Fibroblast of lung (primary cell): ENCODE measurements around the gene NR3C2. TPM values are rescaled to one million over a fixed set of nuclear protein-coding genes. Genes with fewer than 3 reads are reported as not detected.

Experiments used
- DNase-seq, 2 donors: peaks; one replicate each; pipeline versions ENCODE4 v3.0.0 to v3.0.0-alpha.2; 2010; ENCODE audit warnings: low read depth in 2 of 2
- H2AFZ ChIP-seq: 2 replicates; pipeline ENCODE4 v1.5.1; 2012; ENCODE audit warnings: low read length, control low read depth, inconsistent platforms
- H3K27ac ChIP-seq: 2 replicates; pipeline ENCODE4 v1.5.1; 2011; ENCODE audit warnings: low read length, control low read depth; ENCODE audit not compliant: insufficient read depth
- H3K27me3 ChIP-seq: 2 replicates; pipeline ENCODE4 v1.5.1; 2011; ENCODE audit warnings: mild to moderate bottlenecking, low read length; ENCODE audit not compliant: control insufficient read depth, insufficient read depth
- H3K36me3 ChIP-seq: 2 replicates; pipeline ENCODE4 v1.5.1; 2011; ENCODE audit warnings: low read length; ENCODE audit not compliant: control insufficient read depth, insufficient read depth
- H3K4me1 ChIP-seq: 2 replicates; pipeline ENCODE4 v1.5.1; 2011; ENCODE audit warnings: low read length; ENCODE audit not compliant: control insufficient read depth, insufficient read depth; ENCODE audit errors: extremely low read depth
- H3K4me2 ChIP-seq: 2 replicates; pipeline ENCODE4 v1.5.1; 2011; ENCODE audit warnings: low read length, control low read depth; ENCODE audit not compliant: insufficient read depth; ENCODE audit errors: extremely low read depth
- H3K4me3 ChIP-seq, 4 experiments: fragments of 200-600 bp in 1 of 4; sonication (generic) in 1 of 4; replicated peaks in 1 of 4; 2 replicates each; pipeline ENCODE4 v1.5.1; 2011 to 2016; ENCODE audit warnings: low read length in 4 of 4, low read depth in 3 of 4, mild to moderate bottlenecking in 3 of 4, control low read depth in 2 of 4, inconsistent platforms in 1 of 4, mixed read lengths in 1 of 4; ENCODE audit not compliant: insufficient read depth in 1 of 4; ENCODE audit errors: control extremely low read depth in 1 of 4
- H3K79me2 ChIP-seq: 2 replicates; pipeline ENCODE4 v1.5.1; 2012; ENCODE audit warnings: mild to moderate bottlenecking, low read length, inconsistent platforms; ENCODE audit not compliant: control insufficient read depth, insufficient read depth
- H3K9ac ChIP-seq: 2 replicates; pipeline ENCODE4 v1.5.1; 2011; ENCODE audit warnings: mild to moderate bottlenecking, low read length, control low read depth; ENCODE audit not compliant: insufficient read depth
- H3K9me3 ChIP-seq: 2 replicates; pipeline ENCODE4 v1.5.1; 2012; ENCODE audit warnings: low read depth, low read length; ENCODE audit not compliant: control insufficient read depth, insufficient read depth
- H4K20me1 ChIP-seq: 2 replicates; pipeline ENCODE4 v1.5.1; 2011; ENCODE audit warnings: low read length; ENCODE audit not compliant: control insufficient read depth, insufficient read depth; ENCODE audit errors: extremely low read depth
- CTCF ChIP-seq, 2 donors: IDR thresholded peaks in 1 of 2; conservative IDR thresholded peaks in 1 of 2; 1 replicate in 1 of 2; 2 replicates in 1 of 2; pipeline ENCODE4 v1.5.1; 2011 to 2012; ENCODE audit warnings: low read length in 2 of 2, control low read depth in 1 of 2, inconsistent platforms in 1 of 2, low read depth in 1 of 2, mild to moderate bottlenecking in 1 of 2
- EZH2 ChIP-seq: IDR thresholded peaks from 2 replicates; pipeline ENCODE4 v1.5.1; 2012; ENCODE audit warnings: low read length, control low read depth, mild to moderate bottlenecking; ENCODE audit errors: missing control alignments
- polyA plus RNA-seq, 2 donors: library from polyadenylated mRNA; depleted of rRNA in 1 of 2; stranded (reverse) in 1 of 2; unstranded in 1 of 2; fragments of >200 nt; gene quantifications; 2 replicates each; pipeline ENCODE4 v1.2.1, GENCODE V29; 2011 to 2012; ENCODE audit warnings: missing spikeins in 1 of 2
- total RNA-seq: library from RNA; depleted of rRNA; stranded (reverse); fragments of >200 nt; gene quantifications from 2 replicates; pipeline ENCODE4 v1.2.1, GENCODE V29; 2014

The NR3C2 gene
- total and polyA plus RNA-seq, 2 donors (not counting 1 experiment from before 2014, with no cell fraction given), result 1.9 to 7.4 TPM

GRCh38 chr4:148041606-148042329 is 400.4 kb downstream of the NR3C2 start:
- Histone ChIP-seq H3K4me3 (no peak overlapping the region), H3K27me3 (no peaks in the 10 kb centered on the region), H3K9ac (no peak overlapping the region), H3K4me2 (no peak overlapping the region), H3K27ac (no peak overlapping the region), H2AFZ (no peak overlapping the region), H3K79me2 (no peaks in the 10 kb centered on the region), H3K36me3 (no peaks in the 10 kb centered on the region), H4K20me1 (no peaks in the 10 kb centered on the region), H3K4me1 (no peaks in the 10 kb centered on the region), H3K9me3 (no peaks in the 10 kb centered on the region)
- no peak for DNase-seq
- TF ChIP-seq CTCF (conservative IDR thresholded peaks at IDR 0.05 in 1 of 2, IDR thresholded peaks at IDR 0.05 in 1 of 2; ENCODE audit: low read depth in 1 of 2, low read length in 2 of 2), result no peak
- TF ChIP-seq EZH2, result no peak

GRCh38 chr4:148034813-148035212 is 407.4 kb downstream of the NR3C2 start:
- Histone ChIP-seq H3K4me2 (no peak overlapping the region), H3K27ac (no peak overlapping the region), H4K20me1 (no peaks in the 10 kb centered on the region), H3K9me3 (no peaks in the 10 kb centered on the region), H3K79me2 (no peaks in the 10 kb centered on the region), H2AFZ (no peak overlapping the region), H3K9ac (no peak overlapping the region), H3K36me3 (no peaks in the 10 kb centered on the region), H3K4me1 (no peaks in the 10 kb centered on the region), H3K27me3 (no peaks in the 10 kb centered on the region), H3K4me3 (no peak overlapping the region)
- DNase-seq, result no peak
- TF ChIP-seq CTCF (conservative IDR thresholded peaks at IDR 0.05 in 1 of 2, IDR thresholded peaks at IDR 0.05 in 1 of 2; ENCODE audit: low read depth in 1 of 2, low read length in 2 of 2) (no peak), EZH2 (no peak)

- H3K9ac ChIP-seq, result no peak overlapping the region
- no peak overlapping the region for H2AFZ ChIP-seq
- H3K79me2 ChIP-seq, result peaks cover 7% of the 10 kb centered on the region
- H3K27ac ChIP-seq, result no peak overlapping the region
- H3K27me3 ChIP-seq, result no peaks in the 10 kb centered on the region
- peak; percentile 41 to 90 for DNase-seq
- H3K4me3 ChIP-seq, result no peak overlapping the region
- H3K36me3 ChIP-seq, result no peaks in the 10 kb centered on the region
- no peaks in the 10 kb centered on the region for H4K20me1 ChIP-seq
- H3K4me1 ChIP-seq, result no peaks in the 10 kb centered on the region
- TF ChIP-seq CTCF (conservative IDR thresholded peaks at IDR 0.05 in 1 of 2, IDR thresholded peaks at IDR 0.05 in 1 of 2; ENCODE audit: low read depth in 1 of 2, low read length in 2 of 2) (no peak), EZH2 (no peak)
- H3K4me2 ChIP-seq, result no peak overlapping the region
- no peaks in the 10 kb centered on the region for H3K9me3 ChIP-seq
These were observed 411.9 kb downstream of the NR3C2 start for GRCh38 chr4:148030193-148030873.
